Activated T-helper 1 cell treated with Interleukin-2 at 50 U/mL for 16 hours (primary cell): ENCODE data around the gene TSPAN18.

Experiments
- DNase-seq: peaks from one replicate; pipeline ENCODE4 v3.0.0-alpha.2; 2020; ENCODE audit warnings: low read depth

TSPAN18 gene

GRCh38 chr11:44980533-44981427 is 254.0 kb downstream of the TSPAN18 start:
- no peak for DNase-seq
